HL-60 (cell line): Measurements from ENCODE around the gene CPVL.

Source experiments
- CTCF ChIP-seq: IDR thresholded peaks from one replicate; pipeline ENCODE4 v1.5.1; 2011; ENCODE audit warnings: low read length, control low read depth, inconsistent platforms; ENCODE audit not compliant: insufficient read depth
- POLR2AphosphoS5 ChIP-seq: IDR thresholded peaks from 2 replicates; pipeline ENCODE4 v1.6.1; 2012; ENCODE audit warnings: low read depth

- TF ChIP-seq CTCF: no peak
- no peak for TF ChIP-seq POLR2AphosphoS5
Measured at GRCh38 chr7:29156907-29157452, 10.6 kb upstream of the CPVL start.
